Left ventricle myocardium inferior (tissue), 1 donor: Measurements from ENCODE around the gene CHD2. TPM values are rescaled to one million over a fixed set of nuclear protein-coding genes. Genes with fewer than 3 reads are reported as not detected.

Source experiments
- DNase-seq: peaks from one replicate; pipeline ENCODE4 v3.0.0-alpha.2; 2020
- H3K27ac ChIP-seq: fragments of 200-600 bp; replicated peaks from 2 replicates; pipeline ENCODE4 v1.8.0; 2021
- H3K27me3 ChIP-seq: fragments of 200-600 bp; 2 replicates; pipeline ENCODE4 v1.8.0; 2021; ENCODE audit warnings: low read depth
- H3K36me3 ChIP-seq: fragments of 200-600 bp; 2 replicates; pipeline ENCODE4 v1.8.0; 2021
- H3K4me1 ChIP-seq: fragments of 200-600 bp; 2 replicates; pipeline ENCODE4 v1.8.0; 2021
- H3K4me3 ChIP-seq: fragments of 200-600 bp; 2 replicates; pipeline ENCODE4 v1.8.0; 2021; ENCODE audit warnings: mild to moderate bottlenecking, moderate library complexity
- H3K9me3 ChIP-seq: fragments of 200-600 bp; replicated peaks from 2 replicates; pipeline ENCODE4 v1.8.0; 2021
- intact Hi-C: fragments of 100-400 bp; cut with micrococcal nuclease; formaldehyde crosslinking; loops from one replicate; pipeline ENCODE4 v1.11.0; 2022
- long read RNA-seq: library from polyadenylated mRNA; unstranded; transcript quantifications from one replicate; pipeline ENCODE4 v2.0.0, GENCODE V29; 2021
- total RNA-seq: library from RNA; stranded (reverse); fragmentation: NEBNext Ultra II Directional; extraction: Animal tissue kit (Norgen Biotek cat#: 25700); gene quantifications from one replicate; pipeline ENCODE4 v1.2.1, GENCODE V29; 2021
- TF ChIP-seq, protein P1 (sequence below): fragments of 200-600 bp; IDR thresholded peaks from 2 replicates; pipeline ENCODE4 v1.8.0; 2021; ENCODE audit warnings: antibody characterized with exemption, mild to moderate bottlenecking, borderline replicate concordance
- donor health status: DM: no; HTN: yes; CAD: no; lungs with severe emphysema.

The CHD2 gene
- 41.3 TPM for total RNA-seq
- long read RNA-seq, partial matches to known transcripts, result 9 of 14 reads
- long read RNA-seq, other reads (novel, unspliced or antisense), result 2 of 14 reads

DNA sequence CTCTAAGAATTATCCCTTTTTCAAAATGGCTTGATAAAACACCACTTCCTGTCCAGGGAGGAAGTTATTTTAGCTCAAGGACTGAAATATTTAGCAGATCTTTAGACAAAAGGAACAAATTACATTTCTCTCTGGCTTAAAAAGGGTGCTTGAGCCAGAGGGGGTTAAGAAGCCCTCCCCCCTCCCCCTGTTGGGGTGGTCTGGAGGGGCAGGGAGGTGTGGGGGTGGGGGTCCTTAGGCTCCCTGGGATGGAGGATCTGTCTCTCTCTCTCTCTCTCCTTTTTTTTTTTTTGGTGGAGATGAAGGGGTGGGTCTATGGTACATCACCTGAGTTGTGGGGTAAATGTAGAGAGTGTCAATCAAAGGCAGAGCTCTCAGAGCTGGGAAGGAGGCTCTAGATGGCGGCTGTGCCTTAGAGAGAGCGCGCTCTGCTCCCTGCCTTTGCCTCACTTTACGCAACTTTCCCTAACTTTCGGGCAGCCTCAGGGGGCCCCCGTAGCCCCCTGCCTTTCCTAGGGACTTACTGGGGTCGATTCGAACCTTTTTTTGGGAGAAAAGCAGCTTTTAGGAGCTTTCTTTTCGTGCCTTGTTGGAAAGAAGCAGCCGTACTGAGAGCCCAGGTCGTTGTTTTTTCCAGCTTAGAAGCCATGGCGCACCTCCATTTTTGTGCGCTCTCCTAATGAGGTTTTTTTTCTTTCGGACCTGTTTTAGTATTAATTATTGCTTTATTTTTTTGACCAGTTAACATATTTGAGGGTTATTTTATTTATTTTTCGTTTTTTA lies at the start of gene CHD2:
CHD2 (plus strand) TSS at position 377 of the 783 bp plus-strand sequence. CDS start 914 bp downstream, outside the sequence.
- H3K27me3 ChIP-seq, result no peaks in the 10 kb centered on the region
- peak within 1 kb of the TSS; percentile 95 for H3K27ac ChIP-seq
- H3K9me3 ChIP-seq, result no peaks in the 10 kb centered on the region
- peaks cover 28% of the 10 kb centered on the region for H3K36me3 ChIP-seq
- peak; percentile 37 for DNase-seq
- intact Hi-C loops, result loop anchor here (2.0 to 5.0 kb wide), 2 partner anchors 15 to 88 kb away; no protein-coding TSS in a partner anchor
- H3K4me3 ChIP-seq, result peak within 1 kb of the TSS; percentile 74
- peaks cover 89% of the 10 kb centered on the region for H3K4me1 ChIP-seq
- TF ChIP-seq, protein P1, sequence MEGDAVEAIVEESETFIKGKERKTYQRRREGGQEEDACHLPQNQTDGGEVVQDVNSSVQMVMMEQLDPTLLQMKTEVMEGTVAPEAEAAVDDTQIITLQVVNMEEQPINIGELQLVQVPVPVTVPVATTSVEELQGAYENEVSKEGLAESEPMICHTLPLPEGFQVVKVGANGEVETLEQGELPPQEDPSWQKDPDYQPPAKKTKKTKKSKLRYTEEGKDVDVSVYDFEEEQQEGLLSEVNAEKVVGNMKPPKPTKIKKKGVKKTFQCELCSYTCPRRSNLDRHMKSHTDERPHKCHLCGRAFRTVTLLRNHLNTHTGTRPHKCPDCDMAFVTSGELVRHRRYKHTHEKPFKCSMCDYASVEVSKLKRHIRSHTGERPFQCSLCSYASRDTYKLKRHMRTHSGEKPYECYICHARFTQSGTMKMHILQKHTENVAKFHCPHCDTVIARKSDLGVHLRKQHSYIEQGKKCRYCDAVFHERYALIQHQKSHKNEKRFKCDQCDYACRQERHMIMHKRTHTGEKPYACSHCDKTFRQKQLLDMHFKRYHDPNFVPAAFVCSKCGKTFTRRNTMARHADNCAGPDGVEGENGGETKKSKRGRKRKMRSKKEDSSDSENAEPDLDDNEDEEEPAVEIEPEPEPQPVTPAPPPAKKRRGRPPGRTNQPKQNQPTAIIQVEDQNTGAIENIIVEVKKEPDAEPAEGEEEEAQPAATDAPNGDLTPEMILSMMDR, result no peak

DNA sequence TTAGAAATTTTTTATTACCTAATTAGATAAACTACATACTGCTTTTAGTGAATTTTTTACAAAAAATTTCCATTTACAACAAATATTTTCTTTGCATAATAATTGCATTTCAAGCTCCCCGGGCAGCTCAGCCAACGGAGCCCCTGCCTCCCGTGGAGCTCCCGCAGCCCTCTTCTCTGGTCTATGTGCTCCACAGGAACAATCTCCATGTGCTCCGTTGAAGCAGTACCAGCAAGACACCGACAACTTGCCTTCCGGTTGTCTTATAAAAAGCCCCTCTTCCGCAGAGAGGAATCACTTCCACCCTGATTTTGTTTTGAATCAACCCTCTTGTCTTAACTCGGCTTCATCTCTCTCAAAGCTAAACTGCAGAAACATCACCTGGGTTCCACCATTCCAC lies 46.9 kb upstream of the CHD2 start:
- intact Hi-C loops, result no loop called here
- Histone ChIP-seq H3K4me1 (no peaks in the 10 kb centered on the region), H3K27ac (no peak overlapping the region), H3K4me3 (no peak overlapping the region), H3K36me3 (no peaks in the 10 kb centered on the region), H3K27me3 (no peaks in the 10 kb centered on the region), H3K9me3 (no peaks in the 10 kb centered on the region)
- DNase-seq, result no peak
- TF ChIP-seq, protein P1, result no peak

DNA sequence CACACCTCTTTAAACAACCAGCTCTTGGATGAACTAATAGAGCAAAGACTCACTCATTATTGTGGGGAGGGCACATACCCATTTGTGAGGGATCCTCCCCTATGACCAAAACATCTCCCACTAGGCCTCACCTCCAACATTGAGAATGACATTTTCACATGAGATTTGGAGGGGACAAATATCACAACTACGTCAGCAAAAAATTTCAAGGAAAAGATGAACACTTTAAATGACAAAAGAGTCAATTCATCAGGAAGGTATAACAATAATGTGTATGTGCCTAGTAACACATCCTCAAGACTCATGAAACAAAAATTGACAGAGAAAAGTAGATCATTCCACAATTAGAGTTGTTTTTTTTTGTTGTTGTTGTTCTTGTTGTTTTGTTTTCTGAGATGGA lies 38.4 kb upstream of the CHD2 start:
- Histone ChIP-seq H3K36me3 (no peaks in the 10 kb centered on the region), H3K27ac (no peak overlapping the region), H3K9me3 (peaks cover 35% of the 10 kb centered on the region), H3K27me3 (no peaks in the 10 kb centered on the region), H3K4me3 (no peak overlapping the region), H3K4me1 (no peaks in the 10 kb centered on the region)
- intact Hi-C loops, result no loop called here
- no peak for DNase-seq
- TF ChIP-seq, protein P1, result no peak

DNA sequence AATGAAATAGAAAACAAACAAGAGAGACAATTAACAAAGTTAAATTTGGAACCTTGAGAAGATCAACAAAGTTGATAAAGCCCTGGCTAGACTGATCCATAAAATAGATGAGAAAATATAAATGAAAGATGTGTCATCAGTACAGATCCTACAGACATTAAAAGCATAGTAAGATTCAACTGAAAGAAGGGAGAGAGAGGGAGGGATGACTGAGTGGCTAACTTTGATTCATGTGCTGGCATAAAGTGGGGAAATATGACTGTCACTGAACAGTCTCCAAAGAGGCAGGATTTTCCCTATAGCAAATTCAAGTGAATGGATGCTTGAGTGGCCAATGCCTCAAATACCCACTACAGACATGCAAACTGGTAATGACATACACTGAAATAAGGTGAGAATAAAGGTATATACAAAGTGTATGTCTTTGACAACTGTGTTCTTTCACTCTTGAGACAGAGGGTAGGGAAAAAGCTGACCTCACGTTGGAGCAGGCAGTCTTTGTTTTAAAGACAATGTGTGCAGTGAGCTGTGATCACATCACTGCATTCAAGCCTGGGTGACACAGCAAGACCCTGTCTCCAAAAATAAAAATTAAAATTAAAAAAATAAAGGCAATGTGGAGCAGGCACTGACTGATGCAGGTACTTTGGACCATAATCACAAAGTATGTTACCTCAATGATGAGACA lies 35.9 kb upstream of the CHD2 start:
- intact Hi-C loops, result no loop called here
- Histone ChIP-seq H3K4me3 (no peak overlapping the region), H3K27ac (no peak overlapping the region), H3K36me3 (no peaks in the 10 kb centered on the region), H3K27me3 (no peaks in the 10 kb centered on the region), H3K9me3 (peaks cover 35% of the 10 kb centered on the region), H3K4me1 (peaks cover 5% of the 10 kb centered on the region)
- TF ChIP-seq, protein P1, result no peak
- no peak for DNase-seq

DNA sequence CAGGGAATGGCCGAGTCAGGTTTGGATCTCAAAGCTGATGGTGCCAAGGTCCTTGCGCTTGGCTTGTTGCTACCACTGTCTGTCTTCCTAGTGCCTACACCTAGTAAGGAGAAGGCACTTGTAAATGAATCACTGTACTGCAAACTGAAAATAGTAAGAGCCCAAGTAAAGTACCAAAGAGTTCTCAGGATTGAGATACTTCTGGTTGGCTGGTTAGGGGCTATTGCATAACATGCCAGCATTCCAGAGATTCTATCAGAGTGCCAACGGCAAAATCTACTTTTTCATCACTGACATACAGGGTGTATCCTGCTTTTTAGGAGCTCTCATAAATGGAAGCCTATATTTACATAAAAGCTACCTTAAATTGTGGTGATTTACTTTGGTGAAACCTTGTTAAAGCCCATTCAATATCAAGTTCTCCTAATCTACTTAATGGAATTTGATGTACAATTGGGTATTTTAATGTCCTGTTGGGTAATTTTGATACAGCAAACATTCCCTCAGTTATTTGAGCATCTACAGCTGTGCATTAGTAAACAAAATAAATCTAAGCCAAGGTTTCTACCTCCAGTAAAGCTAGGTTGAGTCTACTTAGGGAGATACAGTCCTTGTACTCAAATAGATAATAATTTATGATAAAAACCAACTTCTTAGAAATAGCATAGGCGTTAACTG lies 30.7 kb upstream of the CHD2 start:
- TF ChIP-seq, protein P1, result no peak
- no peak overlapping the region for H3K4me3 ChIP-seq
- no peaks in the 10 kb centered on the region for H3K36me3 ChIP-seq
- no peak for DNase-seq
- peak overlapping the region; percentile 59 for H3K27ac ChIP-seq
- peaks cover 11% of the 10 kb centered on the region for H3K9me3 ChIP-seq
- peaks cover 15% of the 10 kb centered on the region for H3K4me1 ChIP-seq
- no peaks in the 10 kb centered on the region for H3K27me3 ChIP-seq
- intact Hi-C loops, result no loop called here
